Activated CD4-positive, alpha-beta memory T cell treated with anti-CD3 and anti-CD28 coated beads for 36 hours (primary cell): ENCODE results near the gene EFCAB11. TPM values are rescaled to one million over a fixed set of nuclear protein-coding genes. Genes with fewer than 3 reads are reported as not detected.

Source experiments
- CTCF ChIA-PET: fragments of 350-600 bp; sonication (Branson Sonifier 250); formaldehyde crosslinking; loops from one replicate; lab custom pipeline; 2021; ENCODE audit warnings: antibody characterized with exemption, inconsistent platforms; lab: Charles Lee
- POLR2A ChIA-PET: fragments of 350-600 bp; sonication (Branson Sonifier 250); formaldehyde crosslinking; loops from one replicate; lab custom pipeline; 2021; ENCODE audit warnings: antibody characterized with exemption; lab: Charles Lee
- DNase-seq: peaks from one replicate; pipeline ENCODE4 v3.0.0-alpha.2; 2020
- H3K27ac Mint-ChIP-seq: one replicate; pipeline ENCODE4 v1.8.0; 2021; ENCODE audit warnings: mixed read lengths
- H3K27me3 Mint-ChIP-seq: one replicate; pipeline ENCODE4 v1.8.0; 2021; ENCODE audit warnings: mixed read lengths
- H3K36me3 Mint-ChIP-seq: one replicate; pipeline ENCODE4 v1.8.0; 2021; ENCODE audit warnings: mixed read lengths
- H3K4me1 Mint-ChIP-seq: one replicate; pipeline ENCODE4 v1.8.0; 2021; ENCODE audit warnings: low read depth, mixed read lengths
- H3K4me3 Mint-ChIP-seq: one replicate; pipeline ENCODE4 v1.8.0; 2021; ENCODE audit warnings: mild to moderate bottlenecking, mixed read lengths
- H3K9me3 Mint-ChIP-seq: one replicate; pipeline ENCODE4 v1.8.0; 2021; ENCODE audit warnings: mixed read lengths
- intact Hi-C: fragments of 100-400 bp; cut with micrococcal nuclease; formaldehyde crosslinking; loops from one replicate; pipeline ENCODE4 v1.15.1; 2023
- total RNA-seq, 2 experiments: library from RNA; stranded (reverse); gene quantifications; one replicate each; pipeline ENCODE4 v1.2.3, GENCODE V29; 2021

Gene EFCAB11, protein sequence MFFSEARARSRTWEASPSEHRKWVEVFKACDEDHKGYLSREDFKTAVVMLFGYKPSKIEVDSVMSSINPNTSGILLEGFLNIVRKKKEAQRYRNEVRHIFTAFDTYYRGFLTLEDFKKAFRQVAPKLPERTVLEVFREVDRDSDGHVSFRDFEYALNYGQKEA
- total RNA-seq = 10 to 100 TPM; 10.6 to 10.8 TPM

- peaks cover 36% of the 10 kb centered on the region for H3K4me1 Mint-ChIP-seq
- intact Hi-C loops = loop anchor here (1.0 to 10.0 kb wide), 10 partner anchors 106 to 1400 kb away; partner anchors contain the start of genes CALM1, EML5, FOXN3 and NRDE2
- peak; percentile 98 for DNase-seq
- H3K9me3 Mint-ChIP-seq = no peaks in the 10 kb centered on the region
- peak within 1 kb of the TSS; percentile 96 for H3K4me3 Mint-ChIP-seq
- POLR2A ChIA-PET = interaction anchor here (0.9 to 1.6 kb wide), 2 partner anchors 13 to 27 kb away, joined by 4 to 6 read pairs; no protein-coding TSS in a partner anchor
- no peaks in the 10 kb centered on the region for H3K27me3 Mint-ChIP-seq
- H3K36me3 Mint-ChIP-seq = peaks cover 33% of the 10 kb centered on the region
- CTCF ChIA-PET = interaction anchor here (0.8 to 4.5 kb wide), 7 partner anchors 9 to 303 kb away, joined by 3 to 24 read pairs (median 7); no protein-coding TSS in a partner anchor
- H3K27ac Mint-ChIP-seq = peak within 1 kb of the TSS; percentile 97
Observed at GRCh38 chr14:89954070-89955021, at the start of gene EFCAB11. Gene EFCAB11 (minus strand): TSS chr14:89954730. CDS start chr14:89954660, 70 bp downstream.

DNA sequence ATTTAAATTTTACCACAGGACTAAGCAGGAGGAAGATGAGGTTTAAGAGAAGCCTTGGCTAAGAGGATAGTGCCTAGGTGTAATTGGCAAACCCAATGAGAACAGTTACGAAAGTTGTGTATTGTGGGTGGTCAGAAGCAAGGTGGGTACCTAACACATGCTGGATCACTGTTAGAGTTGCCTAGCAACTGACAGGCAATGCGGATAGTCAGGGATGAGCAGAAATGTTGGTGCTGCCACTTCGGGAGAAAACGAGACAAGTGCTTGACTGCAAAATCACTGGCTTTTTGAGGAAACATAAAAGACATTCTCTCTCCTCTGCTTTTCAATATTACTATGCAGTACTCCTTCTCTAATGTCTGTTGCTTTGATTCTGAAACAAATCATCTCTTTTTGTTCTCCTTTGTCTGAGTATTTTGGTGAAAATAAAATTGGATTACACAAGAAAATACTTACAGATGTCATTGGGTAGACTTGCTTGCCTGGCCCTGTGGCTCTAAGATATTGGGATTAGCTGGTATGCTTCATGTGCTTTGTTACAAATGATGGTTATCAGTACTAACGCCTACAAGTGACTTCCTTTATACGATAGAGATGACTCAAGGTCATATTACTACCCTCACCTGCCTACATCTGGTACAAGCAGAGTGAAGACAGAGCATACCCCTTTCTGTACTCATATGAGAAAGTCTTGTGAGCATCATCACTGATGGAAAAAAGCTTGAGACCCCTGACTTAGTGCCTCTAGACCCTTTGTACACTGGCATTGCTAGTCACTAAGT lies 49.2 kb upstream of the EFCAB11 start:
- Mint-ChIP-seq H3K4me1 (peaks cover 20% of the 10 kb centered on the region), H3K27ac (no peak overlapping the region), H3K4me3 (no peak overlapping the region), H3K27me3 (no peaks in the 10 kb centered on the region), H3K36me3 (peaks cover 58% of the 10 kb centered on the region), H3K9me3 (no peaks in the 10 kb centered on the region)
- ChIA-PET CTCF (interaction anchor here (0.8 kb wide), 1 partner anchor 232 kb away, joined by 3 read pairs; no protein-coding TSS in a partner anchor), POLR2A (no interaction called here)
- DNase-seq = no peak
- intact Hi-C loops = no loop called here

GRCh38 chr14:90000935-90001334 lies 46.4 kb upstream of the EFCAB11 start:
- no peak for DNase-seq
- Mint-ChIP-seq H3K36me3 (peaks cover 56% of the 10 kb centered on the region), H3K4me1 (peaks cover 14% of the 10 kb centered on the region), H3K27ac (no peak overlapping the region), H3K9me3 (no peaks in the 10 kb centered on the region), H3K27me3 (no peaks in the 10 kb centered on the region), H3K4me3 (no peak overlapping the region)
- CTCF ChIA-PET = no interaction called here
- intact Hi-C loops = no loop called here
- POLR2A ChIA-PET = no interaction called here

DNA sequence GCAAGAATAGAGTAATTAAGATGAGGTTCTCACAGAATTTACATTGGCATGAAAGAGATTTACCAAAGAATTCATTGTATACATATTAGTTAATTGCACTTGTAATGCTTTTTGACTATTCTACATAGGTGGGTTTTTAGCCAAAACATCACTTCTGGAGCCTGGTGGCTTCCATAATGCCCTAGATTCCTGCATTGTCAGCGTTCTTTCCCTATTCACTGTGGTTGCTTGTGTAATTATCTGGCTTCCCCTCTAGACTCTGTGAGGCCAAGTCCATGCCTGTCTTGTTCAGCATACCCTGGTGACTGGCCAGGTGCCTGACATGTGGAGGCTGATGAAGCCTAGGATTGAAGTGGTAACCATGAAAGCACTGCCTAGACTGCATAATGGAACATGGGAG lies 42.4 kb upstream of the EFCAB11 start:
- Mint-ChIP-seq H3K36me3 (peaks cover 55% of the 10 kb centered on the region), H3K27ac (no peak overlapping the region)

GRCh38 chr14:89992273-89992672 lies 37.7 kb upstream of the EFCAB11 start:
- Mint-ChIP-seq H3K4me1 (no peaks in the 10 kb centered on the region), H3K9me3 (no peaks in the 10 kb centered on the region), H3K36me3 (peaks cover 58% of the 10 kb centered on the region), H3K27me3 (no peaks in the 10 kb centered on the region), H3K4me3 (no peak overlapping the region), H3K27ac (no peak overlapping the region)
- intact Hi-C loops = no loop called here
- ChIA-PET POLR2A (no interaction called here), CTCF (interaction anchor here (0.8 to 1.4 kb wide), 3 partner anchors 18 to 52 kb away, joined by 3 to 5 read pairs (median 5); no protein-coding TSS in a partner anchor)
- DNase-seq = no peak

More for the DNA sequence above, 42.4 kb upstream of the EFCAB11 start:
- Mint-ChIP-seq H3K9me3 (no peaks in the 10 kb centered on the region), H3K4me1 (no peaks in the 10 kb centered on the region), H3K4me3 (no peak overlapping the region), H3K27me3 (no peaks in the 10 kb centered on the region)
- DNase-seq = no peak
- ChIA-PET POLR2A (no interaction called here), CTCF (no interaction called here)
- intact Hi-C loops = no loop called here

GRCh38 chr14:89990623-89991275 lies 36.2 kb upstream of the EFCAB11 start:
- ChIA-PET POLR2A (no interaction called here), CTCF (no interaction called here)
- DNase-seq = no peak
- no peak overlapping the region for H3K4me3 Mint-ChIP-seq
- H3K9me3 Mint-ChIP-seq = no peaks in the 10 kb centered on the region
- no peaks in the 10 kb centered on the region for H3K4me1 Mint-ChIP-seq
- no peak overlapping the region for H3K27ac Mint-ChIP-seq
- H3K27me3 Mint-ChIP-seq = no peaks in the 10 kb centered on the region
- intact Hi-C loops = no loop called here
- H3K36me3 Mint-ChIP-seq = peaks cover 63% of the 10 kb centered on the region

GRCh38 chr14:89990218-89990617 lies 35.7 kb upstream of the EFCAB11 start:
- ChIA-PET CTCF (interaction anchor here (1.3 kb wide), 1 partner anchor 18 kb away, joined by 3 read pairs; no protein-coding TSS in a partner anchor), POLR2A (no interaction called here)
- no peak overlapping the region for H3K27ac Mint-ChIP-seq
- H3K9me3 Mint-ChIP-seq = no peaks in the 10 kb centered on the region
- no peak for DNase-seq
- H3K36me3 Mint-ChIP-seq = peaks cover 61% of the 10 kb centered on the region
- no peak overlapping the region for H3K4me3 Mint-ChIP-seq
- intact Hi-C loops = no loop called here
- H3K27me3 Mint-ChIP-seq = no peaks in the 10 kb centered on the region
- no peaks in the 10 kb centered on the region for H3K4me1 Mint-ChIP-seq

GRCh38 chr14:89988787-89989186 lies 34.3 kb upstream of the EFCAB11 start:
- CTCF ChIA-PET = interaction anchor here (1.1 to 4.7 kb wide), 4 partner anchors 15 to 49 kb away, joined by 3 to 21 read pairs (median 4); no protein-coding TSS in a partner anchor
- Mint-ChIP-seq H3K4me3 (no peak overlapping the region), H3K27ac (no peak overlapping the region)

DNA sequence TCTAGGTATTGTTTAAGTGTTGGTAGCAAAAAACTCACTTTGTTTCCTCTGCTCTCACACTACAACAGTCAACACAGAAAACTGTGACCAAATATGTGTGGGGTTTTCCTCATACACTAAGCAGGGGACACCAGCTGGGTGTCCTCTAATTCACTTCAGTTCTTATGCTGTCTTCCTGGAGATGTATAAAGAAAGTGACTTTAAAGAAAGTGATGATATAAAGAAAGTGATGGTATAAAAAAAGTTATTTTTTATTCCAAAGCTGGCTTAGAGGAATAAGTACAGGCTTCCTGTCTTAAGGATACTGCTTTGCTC lies 32.6 kb upstream of the EFCAB11 start:
- Mint-ChIP-seq H3K4me3 (no peak overlapping the region), H3K27ac (no peak overlapping the region), H3K4me1 (no peaks in the 10 kb centered on the region), H3K9me3 (no peaks in the 10 kb centered on the region), H3K36me3 (peaks cover 59% of the 10 kb centered on the region), H3K27me3 (no peaks in the 10 kb centered on the region)
- DNase-seq = no peak
- ChIA-PET POLR2A (no interaction called here), CTCF (interaction anchor here (4.7 kb wide), 1 partner anchor 14 kb away, joined by 21 read pairs; no protein-coding TSS in a partner anchor)
- intact Hi-C loops = no loop called here

More at GRCh38 chr14:89988787-89989186, 34.3 kb upstream of the EFCAB11 start:
- Mint-ChIP-seq H3K36me3 (peaks cover 61% of the 10 kb centered on the region), H3K4me1 (no peaks in the 10 kb centered on the region), H3K27me3 (no peaks in the 10 kb centered on the region), H3K9me3 (no peaks in the 10 kb centered on the region)
- intact Hi-C loops = no loop called here
- POLR2A ChIA-PET = no interaction called here
- DNase-seq = no peak

DNA sequence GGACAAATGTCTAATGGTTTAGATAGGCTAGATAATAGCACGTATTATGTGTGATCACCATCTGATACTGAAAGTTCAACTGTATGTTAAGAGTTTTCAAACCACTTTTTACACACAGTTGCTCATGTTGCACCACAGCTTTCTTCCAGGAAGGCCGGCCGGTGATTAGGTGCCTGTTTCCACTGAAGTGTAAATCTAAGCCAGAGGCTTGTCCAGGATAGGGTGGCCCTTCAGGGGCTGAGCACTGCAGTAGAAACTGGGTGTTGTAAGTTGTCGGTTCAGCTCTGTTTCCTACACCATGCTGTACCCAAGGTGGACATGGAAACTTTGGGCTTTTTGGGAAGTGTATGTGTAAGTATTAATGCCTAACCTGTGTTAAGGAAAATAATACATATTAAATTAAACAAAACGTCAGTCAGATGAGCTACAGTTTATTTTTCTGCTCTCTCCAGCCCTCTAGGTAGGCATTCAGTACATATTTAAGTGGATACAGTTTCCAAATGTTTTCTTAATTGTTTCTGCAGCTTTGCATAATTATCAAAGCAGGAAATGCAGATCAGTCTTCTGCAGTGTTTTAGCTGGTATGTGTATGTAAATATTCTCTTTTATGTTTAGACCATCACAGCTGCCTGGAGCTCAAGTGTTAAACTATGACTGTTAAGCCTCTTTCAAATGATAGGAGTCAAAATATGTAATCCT lies 32.1 kb upstream of the EFCAB11 start:
- Mint-ChIP-seq H3K27ac (no peak overlapping the region), H3K4me3 (no peak overlapping the region), H3K9me3 (no peaks in the 10 kb centered on the region), H3K4me1 (no peaks in the 10 kb centered on the region), H3K36me3 (peaks cover 63% of the 10 kb centered on the region), H3K27me3 (no peaks in the 10 kb centered on the region)
- no peak for DNase-seq
- intact Hi-C loops = no loop called here
- POLR2A ChIA-PET = no interaction called here
- CTCF ChIA-PET = interaction anchor here (4.7 kb wide), 1 partner anchor 14 kb away, joined by 21 read pairs; no protein-coding TSS in a partner anchor

DNA sequence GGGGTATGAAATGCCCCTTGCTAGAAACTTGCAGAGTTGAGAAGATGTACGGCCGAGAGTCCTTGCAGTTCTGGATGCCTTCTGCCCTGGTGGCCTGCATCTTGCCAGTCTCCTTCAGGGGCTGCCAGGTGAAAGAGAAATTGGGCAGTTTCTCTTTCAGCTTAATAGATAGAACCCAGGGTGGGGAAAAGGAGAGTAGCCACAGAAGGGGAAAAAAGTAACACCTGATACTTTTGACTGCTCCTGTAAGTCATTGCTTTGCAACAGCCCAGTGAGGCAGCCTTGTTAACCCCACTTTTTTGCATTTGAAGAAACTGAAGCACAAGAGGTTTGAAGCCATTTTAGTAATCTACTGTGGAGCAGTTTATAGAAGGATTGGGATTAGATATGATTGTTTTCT lies 28.8 kb upstream of the EFCAB11 start:
- POLR2A ChIA-PET = no interaction called here
- no peak overlapping the region for H3K4me3 Mint-ChIP-seq
- no peaks in the 10 kb centered on the region for H3K27me3 Mint-ChIP-seq
- CTCF ChIA-PET = interaction anchor here (0.6 kb wide), 1 partner anchor 416 kb away, joined by 3 read pairs; no protein-coding TSS in a partner anchor
- intact Hi-C loops = no loop called here
- no peak for DNase-seq
- H3K27ac Mint-ChIP-seq = no peak overlapping the region
- no peaks in the 10 kb centered on the region for H3K9me3 Mint-ChIP-seq
- no peaks in the 10 kb centered on the region for H3K4me1 Mint-ChIP-seq
- H3K36me3 Mint-ChIP-seq = peaks cover 58% of the 10 kb centered on the region
